ENCODE measurements around the gene NDEL1. TPM values are rescaled to one million over a fixed set of nuclear protein-coding genes. Genes with fewer than 3 reads are reported as not detected.

The NDEL1 gene
- total and polyA plus RNA-seq, 2 donors (not counting 3 experiments of a cell fraction or from before 2014, with no cell fraction given), result 60.0 to 87.4 TPM

- no peak overlapping the region for H3K4me3 ChIP-seq (replicated peaks in 1 of 3; ENCODE audit: insufficient read depth in 1 of 3, low read depth in 1 of 3, low read length in 3 of 3)
- ChIA-PET CTCF (no interaction called here), POLR2A (no interaction called here)
- TF ChIP-seq POLR2AphosphoS5 (IDR thresholded peaks at IDR 0.05; ENCODE audit: insufficient read depth, low read depth, low read length) (no peak), CTCF (IDR thresholded peaks at IDR 0.05; ENCODE audit: extremely low read depth in 1 of 2, insufficient read depth in 1 of 2, low read depth in 1 of 2, low read length in 2 of 2) (no peak), MYC (IDR thresholded peaks at IDR 0.05; ENCODE audit: low read depth, low read length) (no peak), FOS (IDR thresholded peaks at IDR 0.05; ENCODE audit: borderline replicate concordance, insufficient read depth, low read length) (no peak), EZH2 (IDR thresholded peaks at IDR 0.05; ENCODE audit: borderline replicate concordance, low read depth, low read length, severe bottlenecking) (no peak), JUN (IDR thresholded peaks at IDR 0.05; ENCODE audit: borderline replicate concordance, insufficient read depth, insufficient read length, low read depth) (no peak), POLR2A (IDR thresholded peaks at IDR 0.05; ENCODE audit: low read depth, low read length) (no peak), GATA2 (IDR thresholded peaks at IDR 0.05; ENCODE audit: insufficient read depth, insufficient read length, low read depth, low read length) (no peak), MAX (IDR thresholded peaks at IDR 0.05; ENCODE audit: insufficient read depth, insufficient read length) (no peak)
- intact Hi-C loops (cut with micrococcal nuclease) (no loop called here), dilution Hi-C loops (cut with MboI; ENCODE audit: extremely low pct_ligation_motif_present, low sequenced_read_pairs) (no loop called here)
- H3K9me3 ChIP-seq (replicated peaks; ENCODE audit: control insufficient read depth, insufficient read depth, low read length), result no peaks in the 10 kb centered on the region
- no peak overlapping the region for H3K4me2 ChIP-seq (ENCODE audit: insufficient read depth, low read length)
- DNase-seq (ENCODE audit: low read depth, low spot score), result no peak
- H4K20me1 ChIP-seq (replicated peaks; ENCODE audit: control insufficient read depth, extremely low read depth, insufficient read depth, low read length), result no peaks in the 10 kb centered on the region
- BruUV-seq (replicated peaks), result no TSS peak
- peaks cover 22 to 35% of the 10 kb centered on the region in 2 experiments for H3K36me3 ChIP-seq (ENCODE audit: control insufficient read depth in 2 of 2, extremely low read depth in 1 of 2, insufficient read depth in 2 of 2, low read length in 2 of 2)
- no peaks in the 10 kb centered on the region for H3K9me1 ChIP-seq (replicated peaks; ENCODE audit: control insufficient read depth, extremely low read depth, insufficient read depth, low read length)
- no peaks in the 10 kb centered on the region for H3K4me1 ChIP-seq (ENCODE audit: control insufficient read depth, extremely low read depth, insufficient read depth, low read length)
- FAIRE-seq, result no peak
- no peaks in the 10 kb centered on the region for H3K27me3 ChIP-seq (ENCODE audit: control insufficient read depth in 2 of 2, insufficient read depth in 2 of 2, low read length in 2 of 2)
- no peak overlapping the region for H3K27ac ChIP-seq (ENCODE audit: insufficient read depth, low read depth, low read length)
- H3K9ac ChIP-seq (replicated peaks; ENCODE audit: extremely low read depth, insufficient read depth, low read length), result no peak overlapping the region
- H2AFZ ChIP-seq (ENCODE audit: low read depth, low read length), result no peak overlapping the region
- H3K79me2 ChIP-seq (ENCODE audit: control insufficient read depth, insufficient read depth, low read length), result peaks cover 30% of the 10 kb centered on the region
Observed at GRCh38 chr17:8458128-8458527, 22.4 kb downstream of the NDEL1 start.
